GM21390 (cell line): ENCODE data around the gene HHATL.
"Not testable (repeated sequence)": the region's sequence is repeated elsewhere in the genome, so short reads cannot be mapped to it uniquely, and the experiment has no call there.

Experiments used
- ATAC-seq: cut with Tn5 transposase; IDR thresholded peaks from one replicate; pipeline ENCODE4 v1.9.1; 2021; ENCODE audit not compliant: unreplicated experiment

HHATL gene

DNA sequence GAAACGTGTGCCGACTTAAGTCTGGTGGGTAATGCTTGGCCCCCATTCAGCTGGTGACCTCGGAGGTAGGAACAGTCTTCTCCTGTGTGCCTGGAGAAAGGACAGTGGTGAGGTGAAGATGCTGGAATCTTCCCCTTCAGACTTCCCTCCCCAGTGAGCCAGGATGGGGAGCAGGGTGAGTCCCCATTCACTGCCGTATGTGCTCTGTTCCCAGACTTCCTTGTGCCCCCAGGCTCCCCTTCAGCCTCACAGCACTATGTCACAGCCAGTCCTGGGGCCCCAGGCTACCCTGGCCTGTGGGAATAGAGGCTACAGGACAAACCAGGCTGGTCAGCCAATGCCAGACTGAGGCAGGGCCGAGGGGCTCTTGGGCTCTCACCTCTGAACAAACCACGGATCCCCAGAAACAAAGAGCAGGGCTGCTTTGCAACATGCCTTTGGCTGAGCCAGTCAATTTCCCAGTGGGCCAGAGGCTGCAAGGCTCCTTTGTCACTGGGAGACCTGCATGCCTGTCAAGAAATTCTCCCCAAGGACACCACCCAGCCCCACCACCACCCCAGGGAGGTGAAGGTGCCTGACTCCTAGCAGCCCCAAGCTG, 31.8 kb upstream of the HHATL start:
- no peak for ATAC-seq

DNA sequence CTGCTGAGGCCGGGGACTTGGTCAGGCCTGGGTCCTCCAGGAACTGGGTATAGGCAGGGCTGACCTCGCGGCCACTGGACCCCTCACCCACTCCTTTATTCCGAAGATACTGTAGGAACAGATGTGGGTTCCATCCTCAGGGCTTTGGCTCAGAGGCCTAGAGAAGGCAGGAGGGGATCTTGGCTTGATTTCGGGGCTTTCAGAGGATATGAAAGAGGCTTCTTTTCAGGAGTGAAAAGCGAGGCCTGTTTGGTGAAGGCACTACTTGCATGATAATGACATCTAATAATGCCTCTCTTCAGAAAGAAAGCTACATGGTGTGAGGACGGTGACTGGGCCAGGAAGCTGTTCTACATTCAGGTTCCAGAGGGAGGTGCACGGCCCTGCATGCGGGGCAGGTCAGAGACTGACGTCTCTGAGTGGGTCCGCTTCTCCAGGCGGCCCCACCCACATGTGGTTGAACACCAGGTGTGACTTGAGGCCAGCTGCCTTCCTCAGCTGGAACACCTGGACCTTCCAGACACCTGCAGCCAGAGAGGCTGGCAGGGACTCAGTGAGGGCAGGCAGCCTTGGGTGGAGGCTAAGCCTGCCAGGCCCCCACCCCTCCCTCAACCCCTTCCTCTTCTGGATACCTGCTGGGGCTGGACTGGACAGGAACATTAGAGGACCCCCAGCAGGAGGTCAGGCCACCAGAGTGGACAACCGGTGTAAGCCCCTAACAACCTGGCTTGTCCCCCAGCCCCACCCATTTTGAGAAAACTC, 31.1 kb upstream of the HHATL start:
- ATAC-seq, result no peak

DNA sequence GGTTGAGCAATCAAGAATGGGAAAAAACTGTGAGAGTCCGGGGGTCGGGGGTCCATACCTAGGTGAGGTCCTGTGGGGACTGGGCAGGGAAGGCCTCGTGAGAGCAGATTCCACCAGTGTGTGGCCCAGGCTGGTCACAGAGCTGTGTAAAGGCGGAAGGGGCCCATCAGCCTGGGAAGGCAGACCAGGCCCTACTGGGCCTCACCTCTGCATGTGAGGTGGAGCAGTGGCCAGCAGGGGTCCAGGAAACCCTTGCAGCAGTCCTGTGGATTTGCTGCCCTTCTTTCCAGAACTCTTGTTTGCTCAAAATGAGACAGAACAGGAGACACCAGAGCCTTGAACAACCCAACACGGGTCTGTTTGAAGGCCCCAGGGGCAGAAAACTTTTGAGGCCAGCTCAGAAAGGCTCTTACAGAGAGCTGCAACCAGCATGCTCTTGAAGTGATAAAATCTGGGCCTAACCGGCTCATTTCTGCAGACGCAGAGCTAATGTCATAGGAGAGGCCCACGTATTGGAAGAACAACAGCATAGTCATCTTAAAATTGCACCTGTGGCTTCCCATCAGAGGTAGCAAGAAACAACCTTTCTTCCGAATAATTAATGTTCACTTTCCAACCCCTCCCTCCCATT, 30.3 kb upstream of the HHATL start:
- no peak for ATAC-seq

DNA sequence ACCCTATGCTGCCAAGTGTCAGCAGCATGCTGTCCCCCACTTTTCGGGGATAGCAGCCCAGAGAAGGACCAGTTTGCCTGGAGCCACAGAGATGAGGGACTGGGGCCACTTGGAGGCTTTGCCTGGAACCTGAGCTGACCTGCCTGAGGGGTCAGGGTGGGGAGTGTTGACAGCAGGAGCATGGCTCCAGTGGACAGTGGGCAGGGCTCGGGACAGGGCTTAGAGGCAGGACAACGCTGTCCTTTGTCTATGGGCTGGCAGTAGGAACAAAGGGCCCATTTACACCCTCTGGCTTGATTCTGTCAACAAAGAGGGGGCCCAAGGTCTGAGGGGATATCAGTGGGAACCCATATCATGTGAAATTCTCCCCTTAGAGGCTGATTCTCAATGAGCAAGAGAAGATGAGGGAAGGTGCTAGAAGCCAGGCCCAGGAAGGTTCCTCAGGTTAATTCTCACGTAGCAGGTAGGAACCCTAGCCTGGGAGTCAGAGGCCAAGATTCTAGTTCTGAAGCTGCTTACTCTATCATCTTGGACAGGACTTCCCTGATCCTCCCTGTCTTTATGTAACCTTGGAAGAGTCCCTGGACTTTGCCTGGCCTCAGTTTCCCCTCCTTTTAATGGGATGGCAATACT, 29.7 kb upstream of the HHATL start:
- ATAC-seq, result no peak

DNA sequence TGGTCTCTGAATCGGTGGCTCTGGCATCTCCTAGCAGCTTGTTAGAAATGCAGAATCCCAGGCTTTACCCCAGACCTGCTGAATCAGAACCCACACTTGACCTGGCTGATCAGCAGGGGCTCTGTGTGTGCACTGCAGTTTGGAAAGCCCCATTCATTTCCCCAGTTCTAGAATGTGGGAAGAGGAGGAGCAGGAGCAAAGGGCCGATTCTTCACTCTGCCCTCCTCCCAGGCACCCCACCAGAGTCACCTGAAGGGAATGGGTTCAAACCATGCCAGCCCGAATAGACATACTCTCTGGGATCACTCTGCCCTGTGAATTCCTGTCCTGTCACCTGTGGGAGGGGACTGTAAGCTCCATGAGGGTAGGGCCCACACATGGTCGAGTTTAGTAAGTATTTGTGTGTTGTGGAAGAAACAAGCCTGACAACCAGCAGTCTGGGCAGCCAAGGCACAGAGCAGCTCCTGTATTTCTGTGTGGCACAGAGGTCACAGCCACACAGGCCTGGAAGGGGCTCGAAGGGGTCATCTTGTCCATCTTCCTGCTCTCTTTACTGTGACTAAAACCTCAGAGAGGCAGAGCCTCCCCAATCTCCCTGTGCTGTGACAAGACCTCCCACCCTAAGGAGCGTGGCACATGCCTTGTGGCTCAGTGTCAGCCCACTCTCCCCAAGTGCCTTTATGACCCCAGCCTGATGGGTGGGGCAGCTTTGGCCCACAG, 29.0 kb upstream of the HHATL start:
- no peak for ATAC-seq

DNA sequence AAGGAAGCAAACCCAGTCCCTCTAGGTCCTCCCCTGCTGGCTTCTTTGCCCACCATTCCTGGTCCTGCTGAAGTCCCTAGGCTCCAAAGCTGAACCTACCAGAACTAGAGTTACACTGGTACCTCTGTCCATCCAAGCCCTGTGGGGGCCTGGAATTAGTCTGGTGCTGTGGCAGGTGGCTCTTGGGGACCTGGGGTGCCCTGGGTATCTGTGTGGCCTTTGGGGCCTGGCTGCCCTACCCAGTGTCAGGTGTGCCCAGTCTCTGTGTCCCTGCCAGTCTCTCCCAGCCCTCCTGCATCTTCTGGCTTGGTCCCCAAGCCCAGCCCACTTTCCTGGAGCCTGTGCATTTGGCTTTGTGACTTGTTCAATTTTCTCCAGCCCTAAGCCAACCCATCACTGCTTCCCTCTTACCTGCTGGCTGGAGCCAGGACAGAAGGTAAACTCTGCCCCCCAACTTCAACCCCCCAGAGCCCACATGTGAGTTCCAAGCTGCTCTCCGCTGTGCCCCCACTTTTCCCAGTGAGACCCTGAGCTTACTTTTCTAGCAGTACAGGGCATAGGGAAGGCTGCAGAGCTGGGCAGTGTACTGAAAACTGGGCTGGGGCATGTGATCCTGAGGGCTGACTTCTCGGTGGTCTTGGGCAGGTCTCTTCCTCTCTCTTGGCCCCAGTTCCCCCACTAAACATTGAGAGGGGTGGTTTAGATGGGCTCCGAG, 28.3 kb upstream of the HHATL start:
- no peak for ATAC-seq

DNA sequence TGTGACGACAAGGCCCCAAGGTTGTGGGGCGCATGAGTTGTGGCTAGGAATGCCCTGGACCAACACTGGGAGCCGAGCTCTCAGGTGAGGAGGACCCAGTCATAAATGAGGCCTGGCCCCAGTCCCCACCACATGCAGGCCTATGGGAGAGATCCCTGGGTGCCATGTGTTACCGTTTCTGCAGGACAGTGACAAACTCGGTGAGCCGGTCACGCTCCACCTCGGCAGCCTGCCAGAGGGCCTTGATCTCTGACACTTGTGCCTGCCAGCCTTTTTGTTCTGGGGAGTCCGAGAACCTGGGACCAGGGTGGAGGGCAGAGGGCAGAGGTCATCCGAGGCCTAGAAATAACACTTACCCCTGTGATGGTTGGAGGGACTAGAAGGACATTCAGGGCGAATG, 27.7 kb upstream of the HHATL start:
- no peak for ATAC-seq

DNA sequence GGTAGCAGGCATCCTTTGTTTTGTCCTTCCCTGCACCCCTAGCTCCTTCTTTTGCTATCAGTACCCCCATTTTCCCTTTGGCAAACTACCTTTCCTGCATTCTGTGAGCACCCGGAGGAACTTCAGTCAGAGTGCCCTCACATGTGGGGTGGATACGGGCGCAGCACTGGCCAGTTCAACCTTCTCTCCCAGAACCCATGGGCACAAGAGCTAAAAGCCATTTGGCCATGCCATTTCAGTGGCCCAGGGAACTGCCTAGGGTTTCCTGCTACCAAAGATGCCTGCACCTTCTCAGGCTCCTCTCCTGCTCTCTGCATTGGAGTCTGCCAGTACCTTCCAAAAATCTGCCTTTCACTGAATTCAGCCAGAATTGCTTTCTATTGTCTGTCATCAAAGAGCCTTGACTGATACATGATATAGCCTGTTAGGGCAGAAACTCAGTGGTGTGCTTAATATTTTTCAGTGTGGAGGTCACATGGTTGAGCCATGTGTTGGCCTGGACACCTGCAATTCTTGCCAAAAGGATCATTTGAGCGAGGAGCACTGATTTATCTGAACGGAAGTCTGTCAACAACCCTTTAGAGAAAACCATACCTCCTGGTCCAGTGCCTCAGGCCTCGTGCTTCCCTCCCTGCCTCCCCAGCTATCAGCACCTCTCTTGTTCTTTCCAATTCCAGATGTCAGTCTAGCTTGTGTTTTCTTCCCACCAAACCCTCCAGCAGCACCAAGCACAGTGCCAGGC, 27.0 kb upstream of the HHATL start:
- ATAC-seq, result no peak

GRCh38 chr3:42728668-42729364, 26.2 kb upstream of the HHATL start:
- no peak for ATAC-seq

DNA sequence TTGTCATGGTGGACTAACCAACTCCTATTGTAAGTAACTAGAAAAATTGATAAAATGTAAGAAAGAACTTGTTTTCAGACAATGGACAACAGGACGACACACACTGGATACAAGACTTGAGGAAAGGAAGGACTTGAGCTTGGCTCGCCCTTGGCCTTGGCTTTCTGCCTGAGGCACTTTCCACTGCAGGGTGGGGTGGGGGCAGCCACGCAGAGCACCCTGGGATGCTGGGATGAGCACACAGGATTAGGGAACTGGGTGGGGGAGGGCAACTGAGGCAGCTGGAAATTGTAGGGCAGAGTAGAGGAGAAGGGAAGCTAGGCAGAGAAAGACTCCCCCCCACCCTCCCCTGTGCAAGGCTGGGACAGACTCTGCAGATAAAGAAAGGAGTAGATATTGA, 25.5 kb upstream of the HHATL start:
- no peak for ATAC-seq

GRCh38 chr3:42725454-42725853, 22.9 kb upstream of the HHATL start:
- ATAC-seq, result no peak

GRCh38 chr3:42723219-42723618, 20.6 kb upstream of the HHATL start:
- ATAC-seq, result no peak

DNA sequence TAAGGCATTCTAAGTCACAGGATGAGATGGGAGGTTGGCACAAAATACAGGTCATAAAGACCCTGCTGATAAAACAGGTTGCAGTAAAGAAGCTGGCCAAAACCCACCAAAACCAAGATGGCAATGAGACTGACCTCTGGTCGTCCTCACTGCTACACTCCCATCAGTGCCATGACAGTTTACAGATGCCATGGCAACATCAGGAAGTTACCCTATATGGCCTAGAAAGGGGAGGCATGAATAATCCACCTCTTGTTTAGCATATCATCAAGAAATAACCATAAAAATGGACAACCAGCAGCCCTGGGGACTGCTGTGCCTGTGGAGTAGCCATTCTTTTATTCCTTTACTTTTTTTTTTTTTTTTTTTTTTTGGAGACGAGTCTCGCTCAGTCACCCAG, 19.8 kb upstream of the HHATL start:
- ATAC-seq, result not testable (repeated sequence)

DNA sequence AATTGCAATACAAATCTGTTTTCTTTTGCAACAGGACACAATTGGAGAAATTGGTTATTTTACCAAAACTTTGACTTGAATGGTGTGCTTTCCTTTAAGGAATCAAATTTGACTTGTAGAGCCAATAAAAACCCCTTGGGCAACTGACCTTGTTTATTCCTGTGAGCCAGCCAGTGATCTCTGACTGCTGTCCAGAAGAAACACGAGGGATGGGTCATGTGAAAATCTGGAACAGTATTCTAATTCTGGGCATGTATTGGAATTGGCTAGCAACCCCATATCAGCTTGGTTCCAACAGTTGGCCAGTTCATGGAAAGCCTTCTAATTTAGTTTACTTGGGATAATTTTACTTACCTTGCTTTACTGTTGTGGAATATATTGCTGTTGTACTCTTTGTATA, 19.1 kb upstream of the HHATL start:
- ATAC-seq, result no peak

GRCh38 chr3:42720126-42720525, 17.5 kb upstream of the HHATL start:
- ATAC-seq, result no peak

- ATAC-seq, result no peak
Measured at GRCh38 chr3:42719002-42719401, 16.4 kb upstream of the HHATL start.

DNA sequence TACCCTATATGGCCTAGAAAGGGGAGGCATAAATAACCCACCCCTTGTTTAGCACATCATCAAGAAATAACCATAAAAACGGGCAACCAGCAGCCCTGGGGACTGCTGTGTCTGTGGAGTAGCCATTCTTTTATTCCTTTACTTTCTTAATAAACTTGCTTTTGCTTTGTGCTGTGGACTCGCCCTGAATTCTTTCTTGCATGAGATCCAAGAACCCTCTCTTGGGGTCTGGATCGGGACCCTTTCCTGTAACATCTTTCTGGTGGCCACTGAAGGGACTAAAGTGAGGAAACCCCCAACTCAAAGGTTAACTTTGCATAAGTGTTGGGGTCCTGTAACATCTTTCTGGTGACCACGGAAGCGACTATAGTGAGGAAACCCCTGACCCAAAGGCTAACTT, 15.7 kb upstream of the HHATL start:
- no peak for ATAC-seq

- no peak for ATAC-seq
Measured at GRCh38 chr3:42717306-42717705, 14.7 kb upstream of the HHATL start.

- ATAC-seq, result no peak
Measured at GRCh38 chr3:42714171-42714852, 11.7 kb upstream of the HHATL start.
